ENCODE data around the gene PDGFD.

- TF ChIP-seq CTCF (IDR thresholded peaks at IDR 0.05) = no peak
- TF ChIP-seq POLR2A (IDR thresholded peaks at IDR 0.05) = no peak
These were observed 8.6 kb downstream of the PDGFD start for GRCh38 chr11:104155375-104155774.

Data from thyroid gland (tissue), 4 donors.